Femur (tissue), 1 donor: ENCODE data around the gene PI4K2A.
A peak's percentile ranks its signal among the peaks of the same experiment; 100 is the strongest.

Experiments used
- DNase-seq: peaks from one replicate; pipeline ENCODE4 v3.0.0-alpha.2; 2017

Gene PI4K2A

DNA sequence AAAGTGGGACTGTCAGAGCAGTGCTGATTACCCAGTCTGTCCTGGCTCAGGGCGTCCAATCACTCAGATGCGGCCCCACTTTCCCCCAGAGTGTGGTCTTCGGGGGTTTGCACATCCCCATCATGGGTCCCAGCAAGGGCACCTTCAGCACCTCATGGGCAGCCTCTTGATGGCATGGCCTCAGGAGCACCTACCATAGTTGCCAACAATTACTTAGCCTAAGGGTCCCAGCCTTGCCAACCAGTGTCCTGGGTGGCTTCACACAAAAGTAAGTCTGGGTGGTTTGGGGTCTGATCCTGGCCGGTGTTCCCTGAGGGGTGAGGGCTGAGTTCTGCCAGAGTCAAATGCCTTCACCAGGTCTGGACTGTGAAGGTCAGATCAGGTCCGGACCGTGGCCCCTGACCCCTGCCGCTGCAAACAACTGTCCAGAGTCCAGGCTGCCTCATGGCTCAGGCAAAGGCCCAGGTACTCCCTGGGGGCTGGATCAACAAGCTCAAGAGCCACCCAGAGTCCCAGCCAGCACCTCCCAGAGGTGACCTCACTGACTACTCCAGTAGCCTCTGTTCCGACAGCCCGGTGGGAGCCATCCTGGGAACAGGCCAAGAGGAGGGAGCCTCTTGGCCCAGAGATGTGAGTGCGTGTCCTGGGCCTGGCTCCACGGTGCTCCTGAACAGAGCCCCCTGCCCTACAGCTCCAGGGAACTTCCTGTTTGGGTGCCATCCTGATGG is 66.8 kb downstream of the PI4K2A start:
- DNase-seq = no peak

DNA sequence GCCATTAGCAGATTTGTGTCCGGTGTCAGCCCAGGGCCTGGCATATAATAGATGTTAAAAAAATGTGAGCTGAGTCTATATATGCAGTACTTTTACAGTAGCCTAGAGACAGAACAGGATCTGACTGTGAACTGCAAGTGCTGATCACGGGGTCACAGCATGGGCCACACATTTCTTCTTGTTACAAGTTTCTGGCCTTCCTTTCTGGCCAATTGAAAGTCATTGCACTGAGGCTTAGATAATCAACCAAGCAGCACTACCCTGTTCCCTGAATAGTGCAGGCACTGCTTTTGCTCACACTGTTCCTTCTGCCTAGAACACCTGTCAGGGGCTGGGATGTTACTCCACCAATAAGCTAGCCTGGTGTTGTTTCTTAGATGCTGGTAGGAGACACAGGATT is 67.7 kb downstream of the PI4K2A start:
- no peak for DNase-seq

DNA sequence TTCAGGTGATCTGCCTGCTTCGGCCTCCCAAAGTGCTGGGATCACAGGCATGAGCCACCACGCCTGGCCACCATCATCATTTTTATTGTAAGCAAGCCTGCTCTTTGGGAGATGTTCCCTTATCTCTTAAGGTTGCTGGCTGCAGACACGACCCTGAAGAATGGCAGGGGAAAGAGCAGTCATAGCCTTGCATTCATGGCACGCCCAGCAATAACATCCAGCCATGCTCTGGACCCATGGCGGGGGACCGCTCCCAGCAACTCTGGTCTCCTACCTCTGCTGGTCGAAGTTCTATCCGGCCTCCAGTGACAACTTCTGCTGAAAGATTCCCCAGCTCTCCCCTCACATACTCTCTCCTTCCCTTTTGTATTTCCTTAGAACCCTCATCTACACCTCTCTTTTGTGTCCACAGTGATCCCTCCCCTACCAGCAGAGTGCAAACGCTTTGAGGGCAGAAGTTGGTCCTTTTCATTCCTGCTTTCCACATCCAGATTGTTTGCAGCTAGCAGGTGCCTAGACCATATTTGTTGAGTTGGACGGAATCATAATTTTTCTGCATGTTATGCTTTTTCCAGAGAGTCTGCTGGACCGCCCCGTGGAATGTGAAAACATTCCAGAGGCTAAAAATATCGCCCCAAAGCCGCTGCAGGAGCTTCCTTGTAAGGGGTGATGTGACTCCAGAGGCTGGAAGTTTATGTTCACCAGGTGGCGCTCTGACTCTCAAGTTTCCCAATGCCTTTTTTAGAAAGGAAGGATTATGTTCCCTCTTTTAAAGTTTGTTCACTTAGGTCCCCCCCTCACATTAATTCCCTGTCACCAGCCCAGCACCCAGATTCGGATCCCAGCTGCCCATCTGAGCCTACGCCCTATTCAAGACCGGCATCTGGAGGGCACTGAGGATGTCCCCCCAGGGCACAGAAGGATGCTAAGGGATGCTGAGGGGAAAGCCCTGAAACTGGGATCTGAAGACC is 68.8 kb downstream of the PI4K2A start:
- peak; percentile 93 for DNase-seq

DNA sequence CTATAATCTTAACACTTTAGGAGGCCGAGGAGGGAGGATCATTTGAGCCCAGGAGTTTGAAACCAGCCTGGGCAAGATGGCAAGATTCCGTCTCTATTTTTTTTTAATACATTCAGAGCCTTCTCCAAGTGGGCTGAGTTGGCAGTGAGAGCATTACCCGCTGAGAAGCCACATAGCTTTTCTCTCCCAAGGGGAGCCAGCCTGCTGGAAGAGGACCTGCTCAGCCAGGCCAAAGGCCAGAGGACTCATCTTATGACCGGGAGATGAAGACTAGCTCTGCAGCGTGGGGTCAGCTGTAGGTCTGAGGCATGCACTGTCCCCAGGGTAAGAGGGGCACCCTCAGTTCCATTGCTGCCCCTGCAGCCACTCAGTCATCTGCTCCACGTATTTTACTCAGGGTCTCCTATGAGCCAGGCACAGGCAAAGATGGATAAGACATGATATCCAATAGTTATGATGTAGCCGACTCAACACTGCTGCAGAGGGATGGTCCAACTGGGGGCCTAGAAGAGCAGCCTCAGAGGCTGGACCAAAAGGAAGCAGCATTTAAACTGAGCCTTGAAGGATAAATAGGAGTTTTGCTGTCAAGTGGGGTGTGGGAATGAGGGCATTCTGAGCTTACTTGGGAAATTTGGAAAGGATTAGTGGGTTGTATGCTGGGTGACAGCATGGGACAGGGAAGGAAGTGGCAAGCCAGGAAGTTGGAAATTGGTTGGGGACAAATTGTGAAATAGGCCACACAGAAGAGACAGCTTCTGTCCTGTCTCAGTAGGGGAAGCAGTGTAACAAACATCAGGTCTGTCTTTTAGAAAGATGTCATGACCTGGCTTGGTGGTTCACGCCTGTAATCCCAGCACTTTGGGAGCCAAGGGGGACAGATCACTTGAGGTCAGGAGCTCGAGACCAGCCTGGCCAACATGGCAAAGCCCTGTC is 71.4 kb downstream of the PI4K2A start:
- DNase-seq = no peak

DNA sequence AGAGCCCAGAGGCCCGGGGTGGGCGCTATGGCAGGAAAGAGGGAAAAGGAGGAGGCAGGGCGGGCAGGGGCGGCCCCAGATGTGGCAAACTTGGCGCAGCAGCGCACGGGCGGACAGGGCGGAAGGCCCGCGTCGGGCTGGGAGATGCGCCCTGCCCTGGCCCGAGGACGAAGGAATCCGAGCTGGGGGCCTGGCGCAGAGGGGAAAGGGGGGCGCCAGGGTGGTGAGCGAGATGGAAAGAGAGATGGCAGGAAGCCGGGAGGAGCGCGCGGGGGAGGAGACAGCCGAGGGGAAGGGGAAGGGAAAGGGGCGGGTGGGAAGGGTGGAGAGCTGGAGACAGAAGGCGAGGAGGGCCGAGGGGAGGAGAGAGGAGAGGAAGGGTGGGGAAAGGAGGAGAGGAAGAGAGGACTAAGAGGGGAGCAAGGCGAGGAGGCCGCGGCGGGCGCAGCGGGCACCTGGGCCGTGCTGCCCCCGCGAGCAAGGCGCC is 72.9 kb downstream of the PI4K2A start, which contains the start of gene MARVELD1:
Gene MARVELD1 (plus strand): TSS at position 392 of the 487 bp plus-strand sequence. CDS start 147 bp downstream, outside the sequence.
- peak; percentile 93 for DNase-seq

DNA sequence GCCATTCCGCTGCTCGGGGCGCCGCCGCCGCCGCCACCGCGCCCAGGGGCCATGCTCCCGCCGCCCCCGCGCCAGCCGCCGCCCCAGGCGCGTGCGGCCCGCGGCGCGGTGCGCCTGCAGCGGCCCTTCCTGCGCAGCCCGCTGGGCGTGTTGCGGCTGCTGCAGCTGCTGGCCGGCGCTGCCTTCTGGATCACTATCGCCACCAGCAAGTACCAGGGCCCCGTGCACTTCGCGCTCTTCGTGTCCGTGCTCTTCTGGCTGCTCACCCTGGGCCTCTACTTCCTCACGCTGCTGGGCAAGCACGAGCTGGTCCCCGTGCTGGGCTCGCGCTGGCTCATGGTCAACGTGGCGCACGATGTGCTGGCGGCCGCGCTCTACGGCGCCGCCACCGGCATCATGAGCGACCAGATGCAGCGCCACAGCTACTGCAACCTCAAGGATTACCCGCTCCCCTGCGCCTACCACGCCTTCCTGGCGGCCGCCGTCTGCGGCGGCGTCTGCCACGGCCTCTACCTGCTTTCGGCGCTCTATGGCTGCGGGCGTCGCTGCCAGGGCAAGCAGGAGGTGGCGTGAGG is 73.4 kb downstream of the PI4K2A start:
- peak; percentile 81 for DNase-seq

DNA sequence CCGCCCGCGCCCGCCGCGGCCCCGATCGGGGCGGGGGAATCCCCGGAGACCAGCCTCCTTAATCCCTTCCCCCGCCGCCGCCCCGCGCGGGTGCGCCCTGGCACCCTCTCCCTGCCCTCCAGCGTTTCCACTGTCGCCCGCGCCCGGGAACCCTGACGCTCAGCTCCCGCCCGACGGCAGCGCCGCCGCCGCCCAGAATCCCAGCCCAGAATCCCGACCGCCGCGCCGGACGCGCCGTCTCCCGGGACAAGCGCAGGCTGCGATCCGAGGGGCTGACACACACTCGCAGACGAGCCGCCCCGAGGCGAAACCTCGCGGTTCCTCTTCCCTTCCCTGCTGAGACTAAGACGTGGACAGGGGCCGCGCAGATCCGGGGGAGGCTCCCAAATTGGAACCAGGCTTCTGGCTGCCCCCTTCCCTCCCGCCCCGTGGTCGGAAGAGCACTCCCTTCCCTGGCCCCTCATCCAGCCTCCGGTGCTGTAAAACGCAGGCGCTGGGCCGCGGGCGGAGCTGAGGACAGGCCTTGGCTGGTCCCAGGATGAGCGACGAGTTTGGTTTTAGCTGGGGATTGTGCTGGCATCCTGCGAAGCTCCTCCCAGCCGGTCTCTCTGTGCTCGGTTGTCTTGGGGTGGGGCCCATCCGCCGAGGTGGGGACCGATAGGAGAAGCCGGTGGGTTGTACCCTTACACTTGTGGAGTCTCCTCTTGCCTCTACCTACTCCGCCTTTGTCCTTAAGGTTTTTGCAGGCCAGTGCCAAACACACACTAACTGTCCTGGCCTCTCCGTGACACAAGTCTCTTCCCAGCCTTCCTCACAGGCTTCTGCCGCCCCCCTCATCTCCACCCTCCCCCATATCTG is 74.2 kb downstream of the PI4K2A start:
- peak; percentile 90 for DNase-seq

DNA sequence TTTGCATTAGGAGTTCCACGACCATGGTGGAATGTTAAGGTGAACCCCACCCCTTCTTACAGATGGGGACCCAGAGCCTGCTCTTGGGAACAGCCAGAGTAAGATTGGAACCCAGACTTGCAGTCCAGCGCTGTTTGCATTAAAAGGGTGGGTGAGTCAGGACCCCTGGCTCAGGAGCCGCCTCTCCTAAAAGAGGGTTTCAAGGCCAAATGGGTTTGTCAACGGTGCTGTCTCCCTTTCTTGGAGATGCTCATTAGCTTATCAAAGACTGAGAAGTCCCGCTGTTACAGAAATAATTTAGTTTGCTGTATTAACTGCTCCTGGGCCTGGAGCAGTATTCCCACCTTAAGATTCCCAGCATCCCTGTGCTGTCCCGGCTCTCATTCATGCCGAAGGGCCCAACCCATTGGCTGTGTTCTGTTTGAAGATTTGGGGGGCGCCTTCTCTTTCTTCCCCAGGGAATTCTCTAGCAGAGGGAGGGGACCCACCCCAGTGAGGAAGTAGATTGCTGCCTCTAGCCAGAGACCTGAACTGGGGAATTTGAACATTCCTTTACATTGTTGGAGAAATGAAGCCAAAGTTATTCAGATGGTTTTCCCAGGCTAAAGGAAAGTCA is 74.9 kb downstream of the PI4K2A start:
- DNase-seq = no peak

DNA sequence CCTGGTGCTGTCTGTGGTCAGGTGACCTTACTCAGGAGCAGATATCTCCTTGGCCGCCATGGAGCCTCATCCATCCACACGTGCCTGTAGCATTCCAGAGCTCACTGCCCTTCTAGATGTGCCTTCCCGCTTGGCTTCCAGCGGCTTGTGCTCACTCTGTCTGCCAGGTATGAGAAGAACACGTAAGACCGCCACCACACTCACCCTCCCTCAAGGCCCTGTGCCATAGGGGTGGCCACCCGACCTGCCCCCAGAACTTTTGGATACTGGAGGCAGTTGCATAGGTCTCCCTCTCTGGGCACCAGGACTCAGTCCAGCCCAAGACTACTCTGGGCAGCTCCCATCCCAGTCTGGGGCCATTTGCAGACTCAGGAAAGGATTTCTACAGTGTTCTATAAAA is 77.2 kb downstream of the PI4K2A start:
- DNase-seq = no peak

DNA sequence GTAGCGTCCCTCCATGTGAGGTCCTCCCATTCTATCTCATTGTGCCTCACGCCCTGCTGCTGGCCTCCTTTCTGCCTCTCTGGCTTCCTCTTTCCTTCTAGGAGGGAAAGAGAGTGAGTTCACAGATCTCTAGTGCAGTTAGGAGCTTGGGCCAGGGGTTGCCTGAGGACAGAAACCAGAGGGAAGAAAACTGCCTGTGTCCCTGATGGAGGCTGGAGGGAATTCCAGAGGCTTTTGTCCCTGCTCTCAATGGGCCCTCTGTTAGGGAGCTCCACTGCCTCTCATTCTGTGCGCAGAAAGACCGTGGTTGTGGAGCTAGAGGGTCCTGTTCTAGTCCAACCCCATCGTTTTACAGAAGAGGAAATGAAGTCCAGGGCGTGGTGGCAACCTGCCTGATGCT is 77.7 kb downstream of the PI4K2A start:
- no peak for DNase-seq

DNA sequence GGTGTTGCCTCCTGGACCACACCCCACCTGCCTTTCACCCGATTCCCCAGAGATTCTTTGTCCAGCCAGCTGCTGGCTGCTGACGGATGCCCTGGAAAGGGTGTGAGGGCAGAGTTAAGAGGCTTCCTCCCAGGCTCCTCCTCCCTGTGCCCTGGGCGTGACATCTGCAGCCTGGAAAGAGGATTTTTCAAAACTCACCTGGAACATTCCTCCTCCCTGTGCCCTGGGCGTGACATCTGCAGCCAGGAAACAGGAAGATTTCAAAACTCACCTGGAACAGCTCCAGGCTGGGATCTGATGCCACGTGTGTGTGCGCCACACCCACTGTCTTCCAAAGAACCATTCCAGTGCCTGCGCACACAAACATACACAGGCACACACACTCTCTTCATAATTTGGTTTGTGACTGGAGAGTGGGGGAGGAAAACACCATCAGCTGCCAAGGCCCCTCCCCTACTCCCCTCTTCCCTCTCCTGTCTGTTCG is 78.2 kb downstream of the PI4K2A start:
- DNase-seq = no peak

DNA sequence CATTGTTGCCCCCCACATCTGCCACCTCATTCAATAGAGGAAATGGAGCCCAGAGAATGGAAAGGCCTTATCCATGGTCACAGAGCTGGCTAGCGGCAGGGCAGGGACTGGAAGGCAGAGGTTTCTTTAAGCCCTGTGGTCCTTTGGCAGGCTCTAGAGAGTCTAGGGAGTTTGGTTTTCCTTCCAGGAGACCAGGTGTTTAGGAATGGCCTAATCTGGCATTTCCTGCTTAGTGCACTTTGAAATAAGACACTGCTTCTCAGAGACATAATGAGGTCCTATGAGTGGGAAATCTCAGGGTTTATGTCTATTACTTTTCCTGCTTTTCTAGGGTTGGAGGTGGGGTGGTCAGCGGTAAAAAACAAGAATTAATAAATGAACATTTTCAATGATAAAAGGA is 79.1 kb downstream of the PI4K2A start:
- no peak for DNase-seq

DNA sequence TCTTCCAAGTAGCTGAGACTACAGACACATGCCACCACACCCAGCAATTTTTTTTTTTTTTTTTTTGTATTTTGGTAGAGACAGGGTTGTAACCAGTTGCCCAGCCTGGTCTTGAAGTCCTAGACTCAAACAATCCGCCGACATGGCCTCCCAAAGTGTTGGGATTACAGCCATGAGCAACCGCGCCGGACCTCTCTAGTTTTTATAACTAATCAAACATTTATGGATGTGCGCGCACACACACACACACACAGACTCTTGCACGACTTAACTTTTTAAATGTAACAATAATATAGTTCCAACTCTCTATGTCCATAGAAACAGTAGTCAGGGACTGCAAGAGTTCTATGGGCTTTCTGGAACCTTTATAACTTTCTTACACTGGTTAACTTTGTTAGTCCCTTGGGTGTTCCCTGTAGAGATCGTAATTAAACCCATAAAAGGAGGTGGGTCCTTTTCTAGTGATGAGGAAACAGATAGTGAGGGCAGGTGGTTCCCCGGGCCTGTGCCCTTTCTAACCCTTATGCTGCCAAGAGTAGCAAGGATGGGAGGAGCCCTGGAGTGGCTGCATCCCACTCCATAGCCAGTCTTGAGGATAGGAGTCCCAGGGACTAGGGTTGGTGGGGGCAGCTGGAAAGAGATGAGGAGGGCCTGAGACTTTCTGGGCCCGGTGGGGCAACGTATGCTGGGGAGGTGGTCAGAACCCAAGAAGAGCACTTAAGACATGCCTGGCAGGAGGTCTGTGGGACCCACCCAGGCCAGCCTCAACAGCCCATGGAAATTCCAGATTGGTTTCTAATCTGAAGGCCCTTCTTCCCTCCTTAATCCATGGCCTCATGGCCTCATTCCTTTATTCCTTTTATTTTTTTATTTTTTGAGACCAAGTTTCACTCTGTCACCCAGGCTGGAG is 81.7 kb downstream of the PI4K2A start:
- no peak for DNase-seq

DNA sequence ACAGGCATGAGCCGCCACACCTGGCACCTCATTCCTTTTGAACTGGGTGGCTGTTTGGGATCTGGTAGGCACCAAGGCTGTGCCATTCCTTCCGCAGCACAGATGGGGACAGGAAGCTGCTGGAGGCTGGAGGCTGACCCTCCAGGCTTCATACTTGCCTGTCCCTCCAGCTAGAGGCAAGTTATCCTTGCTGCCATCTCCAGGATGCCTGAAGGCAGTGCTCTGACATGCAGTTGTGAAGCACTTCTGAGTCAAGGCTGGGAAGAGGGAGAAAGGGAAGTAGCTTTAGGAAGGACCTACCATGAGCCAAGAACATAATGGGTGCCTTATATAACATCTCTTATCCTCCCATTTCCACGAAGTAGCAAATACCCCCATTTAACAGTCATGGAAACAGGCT is 82.5 kb downstream of the PI4K2A start:
- DNase-seq = no peak

DNA sequence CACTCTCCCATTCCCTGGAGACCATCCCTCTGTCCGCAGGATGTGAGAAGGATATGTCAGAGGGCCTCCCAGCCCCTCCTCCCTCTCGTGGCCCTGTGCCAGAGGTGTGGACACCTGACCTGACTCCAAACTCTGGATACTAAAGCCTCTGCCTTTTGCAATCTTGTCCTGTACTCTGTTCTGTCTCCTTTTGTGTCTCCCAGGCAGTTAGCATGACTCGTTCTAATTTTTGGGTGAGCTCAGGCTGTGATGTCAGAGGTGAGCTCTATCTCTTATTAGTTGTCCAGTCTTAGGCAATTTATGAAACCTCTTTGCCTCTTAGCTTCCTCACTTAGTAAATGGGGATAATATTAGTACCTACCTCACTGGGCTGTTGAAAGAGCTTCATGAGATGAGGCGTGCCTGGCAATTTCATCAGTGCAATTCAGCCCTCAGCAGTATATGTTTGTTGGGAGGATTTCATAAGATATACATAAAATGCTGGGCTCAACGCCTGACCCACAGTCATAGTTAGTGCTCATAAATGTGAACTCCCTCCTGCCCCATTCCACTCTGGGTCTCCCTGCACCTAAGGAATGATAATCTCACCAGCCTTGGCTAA is 84.0 kb downstream of the PI4K2A start:
- DNase-seq = no peak
